TTC549 (cell line): ENCODE results near the gene ZNF614.
"Not testable (repeated sequence)": the region's sequence is repeated elsewhere in the genome, so short reads cannot be mapped to it uniquely, and the experiment has no call there.

Experiments
- FAIRE-seq: peaks from 2 replicates; lab custom pipeline; 2012; peaks lifted over from hg19 to GRCh38; lab: Jason Lieb, UNC

The ZNF614 gene

GRCh38 chr19:52028027-52028779 lies at the start of gene ZNF614:
TSS of gene ZNF614 (minus strand) at chr19:52028379. CDS start at chr19:52025745, 2,634 bp downstream.
- FAIRE-seq, result no peak

- FAIRE-seq, result no peak
Observed at GRCh38 chr19:52070496-52070895, 42.3 kb upstream of the ZNF614 start.

DNA sequence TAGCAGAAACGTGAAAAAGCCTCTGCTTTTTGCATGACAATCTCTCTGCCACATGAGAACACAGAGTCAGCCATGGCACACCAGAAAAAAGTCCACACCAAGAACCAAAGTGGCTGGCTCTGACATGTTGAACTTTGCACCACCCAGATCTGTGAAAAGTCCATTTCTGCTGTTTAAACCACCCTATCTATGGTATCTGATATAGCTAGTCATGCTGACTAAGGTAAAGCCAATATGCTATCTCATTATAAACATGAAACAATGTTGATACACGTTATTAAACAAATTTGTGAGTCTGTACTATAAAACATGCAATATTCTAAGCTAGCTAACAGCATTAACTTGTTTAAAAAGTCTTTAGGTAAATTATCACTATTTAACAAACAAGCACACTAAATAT lies 41.5 kb upstream of the ZNF614 start:
- no peak for FAIRE-seq

DNA sequence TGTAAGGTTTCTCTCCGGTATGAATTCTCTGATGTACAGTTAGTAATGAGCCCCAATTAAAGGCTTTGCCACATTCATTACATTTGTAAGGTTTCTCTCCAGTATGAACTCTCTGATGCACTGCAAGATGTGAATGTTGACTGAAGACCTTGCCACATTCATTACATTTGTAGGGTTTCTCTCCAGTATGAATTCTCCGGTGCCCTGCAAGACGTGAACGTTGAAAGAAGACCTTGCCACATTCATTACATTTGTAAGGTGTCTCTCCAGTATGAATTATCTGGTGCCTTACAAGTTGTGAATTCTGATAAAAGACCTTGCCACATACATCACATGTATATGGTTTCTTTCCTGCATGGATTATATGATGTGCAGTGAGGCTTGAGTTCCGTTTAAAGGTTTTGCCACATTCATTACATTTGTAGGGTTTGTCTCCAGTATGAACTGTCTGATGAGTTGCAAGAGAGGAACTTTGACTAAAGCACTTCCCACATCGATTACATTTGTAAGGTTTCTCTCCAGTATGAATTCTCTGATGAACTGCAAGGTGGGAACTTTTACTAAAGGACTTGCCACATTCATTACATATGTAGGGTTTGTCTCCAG lies 38.2 kb upstream of the ZNF614 start:
- FAIRE-seq, result no peak

GRCh38 chr19:52065399-52065798 lies 37.2 kb upstream of the ZNF614 start:
- no peak for FAIRE-seq

GRCh38 chr19:52056480-52056879 lies 28.3 kb upstream of the ZNF614 start:
- not testable (repeated sequence) for FAIRE-seq

DNA sequence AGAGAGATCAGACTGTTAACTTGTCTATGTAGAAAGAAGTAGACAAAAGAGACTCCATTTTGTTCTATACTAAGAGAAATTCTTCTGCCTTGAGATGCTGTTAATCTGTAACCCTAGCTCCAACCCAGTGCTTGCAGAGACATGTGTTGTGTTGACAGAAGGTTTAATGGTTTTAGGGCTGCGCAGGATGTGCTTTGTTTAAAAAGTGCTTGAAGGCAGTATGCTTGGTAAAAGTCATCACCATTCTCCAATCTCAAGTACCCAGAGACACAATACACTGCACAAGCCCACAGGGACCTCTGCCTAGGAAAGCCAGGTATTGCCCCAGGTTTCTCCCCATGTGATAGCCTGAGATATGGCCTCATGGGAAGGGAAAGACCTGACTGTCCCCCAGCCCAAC lies 23.6 kb upstream of the ZNF614 start:
- not testable (repeated sequence) for FAIRE-seq

DNA sequence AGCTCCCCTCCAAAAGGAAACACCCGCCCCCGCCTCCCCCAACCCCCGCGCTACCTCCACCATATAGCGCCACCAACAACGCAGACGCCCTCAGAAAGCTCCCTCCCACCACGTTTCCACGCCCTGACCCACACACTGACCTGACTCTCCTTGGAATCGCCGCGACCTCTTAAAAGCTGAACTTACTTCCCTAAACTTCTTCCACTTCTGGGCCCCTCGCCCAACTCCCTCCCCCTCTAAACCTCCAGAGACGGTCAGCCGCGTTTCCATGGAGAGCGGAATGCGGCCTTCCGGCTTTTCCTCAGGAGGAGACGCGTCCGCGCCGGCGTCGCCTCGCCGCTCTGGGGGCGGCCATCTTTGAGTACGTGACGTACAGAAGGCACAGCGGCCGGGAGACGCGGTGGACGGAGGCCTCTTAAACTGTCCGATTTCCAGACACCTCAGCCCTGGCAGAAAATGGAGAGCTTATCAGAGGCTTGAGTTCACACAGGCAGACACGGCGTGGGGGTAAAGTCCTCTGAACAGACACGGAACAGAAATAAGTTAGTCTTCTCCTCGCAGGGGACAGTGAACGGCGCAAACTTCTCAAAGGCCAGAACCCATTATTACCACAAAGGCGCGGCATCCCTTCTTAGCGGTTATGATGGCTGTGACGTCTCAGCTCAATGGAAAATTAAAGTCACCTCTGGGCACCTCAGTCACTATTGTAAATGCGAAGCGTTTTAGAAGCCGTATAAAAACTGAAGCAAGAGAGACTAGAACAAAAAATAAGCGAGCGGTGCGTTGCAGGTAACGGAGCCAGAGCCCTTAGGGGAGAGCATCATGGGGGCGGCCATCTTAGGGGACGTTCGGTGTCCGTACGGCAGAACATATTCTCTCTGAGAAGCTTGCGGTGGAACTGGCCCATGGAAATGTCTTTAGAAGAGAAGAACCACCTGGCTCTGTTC lies 20.6 kb upstream of the ZNF614 start, which contains the start of gene ZNF432:
Gene ZNF432 (minus strand): TSS at position 284 of the 947 bp plus-strand sequence. CDS start 1,970 bp downstream, outside the sequence.
- FAIRE-seq, result peak; percentile 83

DNA sequence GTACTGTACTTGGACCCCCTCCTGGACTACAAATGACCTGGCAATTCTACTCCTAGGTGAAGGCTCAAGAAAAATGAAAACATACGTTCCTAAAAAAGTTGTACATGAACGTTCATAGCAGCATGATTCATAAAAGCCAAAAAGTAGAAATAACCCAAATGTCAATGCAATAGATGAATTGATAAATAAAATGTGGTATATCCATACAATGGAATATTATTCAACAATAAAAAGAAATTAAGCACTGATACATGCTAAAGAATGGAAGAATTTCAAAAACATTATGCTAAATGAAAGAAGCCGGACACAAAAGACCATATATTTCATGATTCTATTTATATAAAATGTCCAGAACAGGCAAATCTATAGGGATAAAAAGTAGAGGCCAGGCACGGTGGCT lies 11.0 kb upstream of the ZNF614 start:
- FAIRE-seq, result no peak

GRCh38 chr19:52034051-52034728 lies 6.0 kb upstream of the ZNF614 start:
- FAIRE-seq, result no peak

DNA sequence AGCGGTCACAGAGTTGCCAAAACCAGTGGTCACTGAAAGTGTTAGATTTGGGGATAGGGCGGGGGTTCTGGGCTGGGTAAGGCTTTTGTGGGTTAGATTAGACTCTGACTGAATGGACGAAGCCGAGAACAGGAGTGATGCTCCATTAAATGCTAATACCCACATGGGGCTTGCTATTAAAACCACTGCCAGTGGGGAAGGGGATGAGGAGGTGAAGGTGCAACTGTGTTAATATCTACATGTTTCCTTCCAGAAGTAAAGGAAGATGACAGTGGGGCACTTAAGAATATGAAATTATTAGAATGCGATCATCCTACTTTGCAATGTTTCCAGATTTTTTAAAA lies 573 bp upstream of the ZNF614 start:
- FAIRE-seq, result no peak

GRCh38 chr19:52026255-52026990 lies 1.8 kb downstream of the ZNF614 start:
- not testable (repeated sequence) for FAIRE-seq

- FAIRE-seq, result not testable (repeated sequence)
Observed at GRCh38 chr19:52024478-52024877, 3.7 kb downstream of the ZNF614 start.

DNA sequence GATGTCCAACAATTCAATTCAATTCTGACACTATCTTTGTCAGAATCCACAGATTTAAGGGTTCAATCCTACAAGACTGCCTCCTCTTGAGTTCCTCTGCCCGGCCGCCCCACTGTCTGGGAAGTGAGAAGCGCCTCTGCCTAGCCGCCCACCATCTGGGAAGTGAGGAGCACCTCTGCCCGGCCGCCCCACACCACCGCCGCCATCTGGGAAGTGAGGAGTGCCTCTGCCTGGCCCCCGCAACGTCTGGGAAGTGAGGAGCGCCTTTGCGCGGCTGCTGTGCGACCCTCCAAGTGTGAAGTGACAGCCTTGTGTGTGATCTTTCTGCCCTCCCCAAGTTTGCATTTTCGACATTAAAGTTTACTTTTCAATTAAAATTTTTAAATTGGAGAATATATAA lies 6.0 kb downstream of the ZNF614 start:
- no peak for FAIRE-seq

GRCh38 chr19:52020506-52020905 lies 7.7 kb downstream of the ZNF614 start:
- no peak for FAIRE-seq

GRCh38 chr19:52010674-52011073 lies 17.5 kb downstream of the ZNF614 start:
- no peak for FAIRE-seq

DNA sequence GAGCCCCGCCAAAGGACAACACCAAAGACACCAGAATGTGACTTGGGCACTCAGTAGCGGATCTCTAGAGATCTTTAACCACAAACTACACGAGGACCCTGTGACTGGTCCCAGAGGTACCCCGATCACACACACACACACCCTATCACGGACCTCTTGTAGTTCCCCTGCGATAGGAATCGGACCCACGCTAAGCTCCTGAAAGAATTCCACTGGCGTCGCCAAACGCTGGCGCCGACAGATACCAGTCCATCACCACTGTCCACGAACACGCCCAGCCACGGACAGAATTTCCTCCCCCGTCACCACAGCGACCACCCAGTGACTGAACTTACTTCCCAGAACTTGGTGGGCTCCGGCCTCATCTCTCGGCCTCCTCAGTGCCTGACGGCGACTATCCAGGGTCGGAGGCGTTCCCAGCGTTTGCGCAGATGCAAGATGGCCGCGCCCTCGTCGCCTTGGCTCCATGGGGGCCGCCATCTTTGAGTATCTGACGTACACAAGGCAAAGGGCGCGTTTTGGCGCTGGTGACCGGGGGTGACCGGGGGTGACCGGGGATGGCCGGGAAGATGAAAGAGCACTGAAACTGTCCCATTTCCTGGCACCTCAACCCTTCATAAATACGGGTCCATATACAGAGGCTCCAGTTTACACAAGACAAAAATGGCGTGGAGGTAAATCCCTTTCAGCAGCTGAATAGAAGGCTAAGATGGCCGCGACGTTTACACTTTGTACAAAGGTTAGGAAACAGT lies 20.2 kb downstream of the ZNF614 start, which contains the start of gene ZNF615:
Gene ZNF615 (minus strand): TSS at position 406 of the 752 bp plus-strand sequence. CDS start 4,500 bp downstream, outside the sequence.
- no peak for FAIRE-seq

DNA sequence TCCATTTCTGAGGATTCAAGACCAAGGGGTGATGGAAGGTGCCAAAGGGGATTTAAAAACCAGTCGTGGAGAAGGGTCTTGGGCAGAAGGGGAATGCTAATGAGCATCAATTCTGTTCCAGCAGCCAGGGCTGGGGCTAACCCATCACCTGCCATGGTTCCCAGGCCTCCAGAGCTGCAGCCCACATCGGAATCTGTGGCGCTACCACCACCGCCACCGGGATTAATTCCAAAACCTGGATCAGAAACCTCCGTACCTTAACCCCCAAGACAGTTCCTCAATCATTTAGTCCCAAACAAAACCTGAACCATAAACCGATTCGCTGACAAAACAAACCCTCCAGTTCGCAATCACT lies 20.8 kb downstream of the ZNF614 start:
- FAIRE-seq, result no peak

DNA sequence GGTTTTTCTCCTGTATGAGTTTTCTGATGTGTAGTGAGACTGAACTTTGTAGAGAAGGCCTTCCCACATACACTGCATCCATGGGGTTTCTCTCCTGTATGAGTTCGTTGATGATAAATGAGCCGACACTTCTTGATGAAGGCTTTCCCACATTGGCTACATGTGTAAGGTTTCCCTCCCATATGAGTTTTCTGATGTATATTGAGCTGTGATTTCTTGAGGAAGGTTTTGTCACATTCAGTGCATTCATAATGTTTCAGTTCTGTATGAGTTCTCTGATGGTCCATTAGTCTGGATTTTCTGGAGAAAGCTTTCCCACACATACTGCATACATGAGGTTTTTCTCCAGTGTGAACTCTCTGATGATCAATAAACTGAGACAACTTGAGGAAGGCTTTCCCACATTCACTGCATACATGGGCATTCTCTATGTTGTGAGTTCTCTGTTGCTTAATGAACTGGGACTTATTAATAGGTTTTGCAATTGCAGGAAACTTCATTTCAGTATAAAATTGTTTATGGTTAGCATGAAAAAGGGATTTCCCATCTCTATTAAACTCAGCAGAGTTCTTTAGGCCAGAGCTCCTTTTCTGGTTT lies 34.0 kb downstream of the ZNF614 start:
- no peak for FAIRE-seq

DNA sequence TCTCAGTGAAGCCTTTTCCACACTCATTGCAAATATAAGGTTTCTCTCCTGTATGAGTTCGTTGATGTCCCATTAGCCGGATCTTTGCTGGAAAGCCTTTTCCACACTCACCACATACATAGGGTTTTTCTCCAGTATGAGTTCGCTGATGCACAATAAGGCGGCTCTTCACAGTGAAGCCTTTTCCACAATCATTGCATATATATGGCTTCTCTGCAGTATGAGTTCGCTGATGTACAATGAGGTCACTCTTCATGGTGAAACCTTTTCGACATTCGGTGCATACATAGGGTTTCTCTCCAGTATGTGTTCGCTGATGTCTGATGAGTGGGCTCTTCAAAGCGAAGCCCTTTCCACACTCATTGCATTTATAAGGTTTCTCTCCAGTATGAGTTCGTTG lies 34.8 kb downstream of the ZNF614 start:
- FAIRE-seq, result no peak
